Measurements from ENCODE around the gene ZBTB43.

ZBTB43 gene

DNA sequence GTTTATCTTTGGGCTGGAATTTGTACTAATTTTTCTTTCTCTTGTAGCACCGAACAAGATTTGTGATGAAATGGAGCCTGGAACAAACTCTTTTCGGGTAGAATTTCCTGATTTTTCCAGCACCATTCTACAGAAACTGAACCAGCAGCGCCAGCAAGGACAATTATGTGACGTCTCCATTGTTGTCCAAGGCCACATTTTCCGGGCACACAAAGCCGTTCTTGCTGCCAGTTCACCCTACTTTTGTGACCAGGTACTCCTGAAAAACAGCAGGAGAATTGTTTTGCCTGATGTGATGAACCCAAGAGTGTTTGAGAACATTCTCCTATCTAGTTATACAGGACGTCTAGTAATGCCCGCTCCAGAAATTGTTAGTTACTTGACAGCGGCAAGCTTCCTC is 27.6 kb downstream of the ZBTB43 start:
- no peak for DNase-seq

DNA sequence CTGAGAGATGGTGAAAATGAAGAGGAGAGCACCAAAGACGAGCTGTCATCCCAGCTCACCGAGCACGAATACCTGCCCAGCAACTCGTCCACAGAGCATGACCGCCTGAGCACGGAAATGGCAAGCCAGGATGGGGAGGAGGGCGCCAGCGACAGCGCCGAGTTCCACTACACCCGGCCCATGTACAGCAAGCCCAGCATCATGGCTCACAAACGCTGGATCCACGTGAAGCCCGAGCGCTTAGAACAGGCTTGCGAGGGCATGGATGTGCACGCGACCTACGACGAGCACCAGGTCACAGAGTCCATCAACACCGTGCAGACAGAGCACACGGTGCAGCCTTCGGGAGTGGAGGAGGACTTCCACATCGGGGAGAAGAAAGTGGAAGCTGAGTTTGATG is 28.2 kb downstream of the ZBTB43 start:
- DNase-seq: no peak

DNA sequence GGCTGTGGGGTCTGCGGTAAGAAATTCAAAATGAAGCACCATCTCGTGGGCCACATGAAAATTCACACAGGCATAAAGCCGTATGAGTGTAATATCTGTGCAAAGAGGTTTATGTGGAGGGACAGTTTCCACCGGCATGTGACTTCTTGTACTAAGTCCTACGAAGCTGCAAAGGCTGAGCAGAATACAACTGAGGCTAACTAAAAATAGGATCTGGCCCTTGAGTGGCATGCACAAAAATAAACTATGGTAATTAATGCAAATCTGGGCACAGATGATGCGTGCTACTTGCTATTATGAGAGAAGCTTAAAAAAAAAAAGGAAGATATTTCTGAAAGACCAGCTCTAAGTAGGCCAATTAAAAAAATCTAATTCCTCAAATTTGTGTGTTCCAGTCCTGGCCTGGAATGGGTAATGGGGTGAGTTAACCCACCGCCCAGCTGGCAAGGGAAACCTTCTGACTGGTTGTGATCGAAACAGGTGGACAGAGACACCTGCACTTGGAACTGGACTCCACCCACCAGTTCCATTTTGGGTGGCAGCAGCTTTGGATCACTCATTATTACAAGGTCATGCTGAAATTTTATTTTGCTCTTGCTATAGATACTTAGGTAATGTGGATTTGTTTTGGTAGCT is 29.0 kb downstream of the ZBTB43 start:
- DNase-seq: no peak

DNA sequence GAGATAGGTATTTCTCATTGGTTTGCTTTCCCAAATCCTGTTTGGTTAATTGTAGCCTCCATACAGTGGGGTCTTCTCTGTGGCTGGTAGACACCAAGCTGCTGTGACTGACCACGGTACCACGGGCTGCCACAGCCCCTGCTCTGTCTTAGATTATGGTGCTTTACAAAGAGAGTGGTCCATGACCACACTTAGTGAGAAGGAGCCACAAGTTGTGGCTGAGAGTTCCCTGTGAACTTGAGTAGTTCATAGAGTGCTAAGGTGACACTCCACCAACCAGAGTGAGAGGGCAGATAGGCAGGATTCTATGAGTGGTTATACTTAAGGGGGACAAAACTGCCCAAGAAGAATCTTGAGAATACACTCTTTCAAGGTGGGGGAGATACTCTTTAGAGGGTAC is 29.8 kb downstream of the ZBTB43 start:
- DNase-seq: no peak

DNA sequence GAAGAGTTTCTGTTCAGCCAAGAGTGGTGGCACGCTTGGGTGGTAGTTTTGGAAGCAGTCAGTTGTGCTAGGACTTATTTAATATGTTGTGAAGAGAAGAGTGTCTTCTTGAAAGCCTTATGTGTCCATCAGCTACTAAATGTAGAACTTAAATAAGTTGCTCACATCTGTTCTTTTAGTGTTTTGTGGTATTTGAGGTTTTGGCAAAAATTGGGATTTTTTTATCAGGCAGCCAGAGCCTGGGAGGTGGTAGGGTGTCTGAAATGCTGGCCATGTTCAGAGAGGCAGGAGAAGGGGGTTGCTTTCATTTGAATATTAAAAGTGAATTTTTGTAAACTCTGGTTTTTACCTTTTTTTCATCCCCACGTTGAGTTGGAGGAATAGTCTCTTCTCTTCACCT is 31.4 kb downstream of the ZBTB43 start:
- DNase-seq: no peak

DNA sequence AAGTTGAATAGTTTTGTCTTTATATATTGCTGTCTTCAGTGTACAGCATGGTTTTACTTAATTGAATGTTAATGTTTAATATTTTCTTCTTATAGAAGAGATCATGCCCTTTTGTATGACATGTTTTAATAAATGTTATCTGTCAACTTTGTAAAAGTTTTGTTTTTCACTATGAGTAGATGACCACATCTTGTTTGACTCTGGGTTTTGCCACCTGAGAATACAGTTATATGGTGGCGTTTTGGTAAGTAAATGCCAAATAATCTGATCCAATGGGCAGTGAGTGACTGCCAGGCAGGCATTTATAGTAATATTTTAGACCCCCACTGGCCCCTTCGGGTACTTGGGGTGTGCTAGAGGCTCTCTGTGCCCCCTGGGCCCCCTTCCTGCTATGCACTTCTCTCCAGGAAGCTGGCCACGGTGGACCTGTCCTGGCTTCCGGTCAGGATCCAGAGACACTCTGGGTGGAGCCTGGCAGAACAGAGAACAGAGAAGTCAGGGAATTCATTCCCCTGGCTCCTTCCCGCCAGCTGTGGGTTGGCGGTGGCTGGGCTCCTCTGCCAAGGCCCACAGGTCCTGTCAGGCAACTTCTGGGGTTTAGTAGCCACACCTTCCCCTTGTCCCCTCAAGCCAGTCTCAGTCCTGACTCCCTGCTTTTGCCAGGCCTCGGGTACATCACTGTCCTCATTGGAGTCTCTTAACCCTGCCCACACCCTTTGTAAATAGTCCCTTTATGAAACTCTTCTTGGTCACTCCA is 33.4 kb downstream of the ZBTB43 start:
- DNase-seq: no peak

DNA sequence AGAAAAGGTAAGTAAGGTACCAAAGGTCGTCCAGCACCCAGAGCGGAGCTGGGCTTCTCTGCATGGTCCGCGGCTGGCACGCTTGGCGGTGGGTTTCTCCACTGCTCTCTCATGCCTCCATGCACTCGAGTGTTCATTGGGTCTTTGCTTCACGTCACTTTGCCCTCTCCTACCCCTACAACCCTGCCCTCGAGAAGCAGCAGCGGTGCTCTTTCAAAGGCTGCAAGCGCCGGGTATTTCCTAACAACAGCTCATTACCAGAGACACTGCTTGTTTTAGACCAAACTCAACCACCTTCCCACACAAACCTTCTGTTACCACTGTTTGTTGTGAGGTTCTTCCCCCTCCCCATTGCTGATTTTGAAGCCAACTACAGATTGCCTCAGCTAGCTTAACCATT is 34.1 kb downstream of the ZBTB43 start:
- no peak for DNase-seq

DNA sequence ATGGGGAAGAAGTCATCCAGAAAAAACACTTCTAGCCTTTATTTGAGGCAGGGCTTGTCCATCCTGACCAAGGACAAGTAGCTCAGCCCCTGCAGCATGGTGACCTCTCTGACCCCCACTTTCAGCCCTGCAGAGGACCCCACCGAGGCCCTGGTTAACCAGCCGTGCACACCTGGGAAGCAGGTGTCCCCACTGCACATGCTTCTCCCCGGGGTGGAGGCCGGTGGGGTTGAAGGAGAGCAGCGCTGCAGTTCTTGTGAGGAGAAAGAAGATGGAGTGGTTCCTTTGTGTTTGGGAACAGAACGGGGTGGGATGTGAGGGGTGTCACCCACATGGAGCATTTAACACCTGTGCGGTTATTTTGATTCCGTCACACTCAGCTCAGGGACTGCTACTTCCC is 34.5 kb downstream of the ZBTB43 start:
- no peak for DNase-seq

DNA sequence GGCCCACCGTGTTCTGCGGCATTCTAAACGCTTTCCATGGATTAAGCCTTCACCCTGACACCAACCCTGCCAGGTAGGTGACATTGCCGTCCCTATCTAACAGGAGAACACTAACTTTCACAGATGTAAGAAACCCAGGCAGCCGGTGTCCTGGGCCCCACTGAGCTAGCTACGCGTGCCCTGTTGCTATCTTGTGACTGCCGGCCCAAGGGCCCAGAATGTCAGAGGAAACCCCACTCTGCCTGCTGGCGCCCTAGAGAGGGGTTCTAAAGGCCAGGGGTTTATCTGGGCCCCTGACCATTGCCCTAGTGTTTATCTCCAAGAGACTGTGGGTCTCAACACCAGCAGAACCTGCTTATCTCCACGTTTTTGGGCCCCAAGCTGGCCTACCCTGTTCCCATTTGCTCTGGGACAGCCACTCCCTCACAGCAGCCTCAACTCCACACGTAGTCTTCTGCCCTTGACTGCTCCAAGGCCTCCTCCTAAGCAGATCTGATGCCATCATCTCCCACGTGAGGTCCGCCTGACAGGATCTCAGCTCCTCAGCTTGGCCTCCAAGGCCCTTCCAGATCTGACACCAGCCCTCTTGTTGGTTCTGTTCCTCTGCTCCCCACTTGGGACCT is 37.5 kb downstream of the ZBTB43 start:
- DNase-seq: no peak

DNA sequence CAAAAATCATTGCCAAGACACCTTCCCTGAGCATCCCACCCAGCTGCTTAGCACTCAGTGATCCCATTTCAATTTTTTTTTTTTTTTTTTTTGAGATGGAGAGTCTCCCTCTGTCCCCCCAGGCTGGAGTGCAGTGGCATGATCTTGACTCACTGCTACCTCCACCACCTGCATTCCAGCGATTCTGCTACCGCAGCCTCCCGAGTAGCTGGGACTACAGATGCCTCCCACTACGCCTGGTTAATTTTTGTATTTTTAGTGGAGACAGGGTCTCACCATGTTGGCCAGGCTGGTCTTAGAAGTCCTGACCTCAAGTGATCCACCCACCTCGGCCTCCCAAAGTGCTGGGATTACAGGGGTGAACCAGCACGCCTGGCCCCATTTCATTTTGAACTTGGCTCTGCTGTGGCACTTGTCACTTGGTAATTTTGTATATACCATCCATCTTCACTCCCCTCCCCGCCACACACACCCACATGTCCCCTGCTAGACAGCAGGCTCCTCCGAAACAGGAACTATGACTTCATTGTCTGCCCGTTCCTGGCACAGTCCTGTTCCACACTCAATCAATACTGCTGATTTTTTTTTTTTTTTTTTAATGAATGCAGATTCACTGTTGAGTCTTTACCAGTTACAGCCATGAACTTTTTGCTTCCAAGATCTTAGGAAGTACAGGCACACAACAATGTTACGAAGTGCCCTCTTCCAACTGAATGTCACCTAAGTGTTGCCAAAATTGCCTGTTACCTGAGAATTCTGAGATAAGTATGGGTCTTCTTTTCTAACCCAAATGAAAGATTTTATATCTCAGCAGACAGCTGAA is 38.3 kb downstream of the ZBTB43 start:
- no peak for DNase-seq

DNA sequence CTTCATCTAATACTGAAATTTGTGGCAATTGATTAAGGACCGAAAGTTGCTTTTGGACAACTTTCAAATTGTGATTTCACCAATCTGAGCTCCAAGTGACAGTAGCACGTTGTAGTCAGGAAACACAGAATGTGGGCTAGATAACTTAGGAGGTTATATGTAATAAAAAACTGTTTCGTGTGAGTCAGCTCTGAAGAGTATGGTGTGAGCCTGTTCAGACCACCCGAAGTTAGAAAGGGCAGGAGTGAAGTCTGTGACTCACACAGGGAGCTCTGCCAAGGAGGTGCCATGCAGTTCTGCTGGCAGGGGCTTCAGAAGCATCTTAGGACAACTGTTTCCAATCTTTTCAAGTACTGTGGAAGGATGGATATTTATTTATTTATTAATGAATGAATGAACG is 39.2 kb downstream of the ZBTB43 start:
- no peak for DNase-seq

DNA sequence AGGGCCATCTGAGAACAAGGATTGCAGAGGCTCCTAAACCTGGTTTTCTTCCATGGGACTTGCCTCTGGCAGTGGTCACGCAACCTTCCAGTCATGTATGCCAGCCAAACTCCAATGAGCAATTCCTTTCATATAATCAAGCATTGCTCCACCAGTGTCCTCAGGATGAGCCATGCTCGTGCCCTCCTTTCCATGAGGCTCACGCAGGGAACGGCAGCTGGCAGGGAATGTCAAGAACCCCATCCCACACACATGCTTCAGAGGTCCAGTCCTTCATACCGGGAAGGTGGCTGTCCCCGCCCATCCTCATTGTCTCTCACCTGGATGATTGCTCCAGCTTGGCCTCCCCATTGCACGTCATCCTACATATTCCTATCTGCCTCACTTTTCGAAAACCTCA is 42.2 kb downstream of the ZBTB43 start:
- DNase-seq: no peak

DNA sequence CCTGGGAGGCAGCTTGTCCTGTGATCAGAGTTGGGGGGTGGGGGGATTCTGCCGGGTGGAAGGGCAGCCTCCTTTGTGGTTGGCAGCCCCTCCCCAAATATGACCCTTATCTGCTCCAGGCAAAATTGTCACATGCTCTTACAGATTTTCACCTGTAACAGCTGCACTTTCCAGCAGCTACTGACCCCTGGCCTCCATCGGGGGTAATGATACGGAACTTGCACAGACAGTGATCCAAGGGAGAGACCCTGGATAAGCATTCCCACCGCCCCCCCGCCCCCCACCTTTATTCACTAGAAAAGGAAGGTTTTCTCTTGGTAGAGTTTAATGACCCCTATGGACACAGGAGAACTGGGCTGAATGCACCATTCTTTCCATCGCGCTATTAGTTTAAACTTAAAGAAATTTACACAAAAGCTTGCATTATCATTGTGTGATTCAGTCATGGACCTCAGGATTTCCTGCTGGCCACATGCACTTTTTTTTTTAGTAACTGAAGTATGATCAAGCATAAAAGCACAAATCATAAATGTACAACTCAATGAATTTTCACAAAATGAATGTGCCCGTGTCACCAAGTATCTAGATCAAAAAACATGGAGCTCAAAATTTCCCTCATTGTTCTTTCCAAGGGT is 44.9 kb downstream of the ZBTB43 start:
- DNase-seq: no peak

DNA sequence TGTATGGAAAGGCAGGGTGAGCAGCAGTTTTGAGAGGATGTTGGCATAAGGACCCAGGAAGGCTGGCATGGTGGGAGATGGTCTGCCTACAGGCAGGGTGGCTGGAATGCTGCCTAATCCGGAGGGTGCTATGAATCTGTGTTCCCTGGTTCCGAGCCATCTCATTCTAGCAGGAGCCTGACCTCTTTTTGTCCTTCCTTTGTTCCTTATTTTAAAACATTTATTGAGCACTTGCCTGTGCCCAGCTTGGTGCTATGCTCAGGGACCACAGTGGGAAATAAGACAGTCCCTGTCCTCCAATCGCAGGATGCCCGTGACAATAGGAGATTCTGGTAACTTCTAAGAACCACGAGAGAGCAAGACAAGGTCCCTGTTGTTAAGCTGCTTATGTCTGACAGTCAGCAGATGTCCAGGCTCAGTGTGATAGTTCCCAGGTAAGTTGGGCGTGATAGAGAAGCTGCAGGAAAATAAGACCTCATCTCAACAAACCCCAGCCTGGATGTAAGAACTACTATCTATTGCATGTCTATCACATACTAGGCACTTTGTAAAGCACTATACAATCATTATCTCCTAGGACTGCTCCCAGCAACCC is 46.5 kb downstream of the ZBTB43 start:
- DNase-seq: no peak

DNA sequence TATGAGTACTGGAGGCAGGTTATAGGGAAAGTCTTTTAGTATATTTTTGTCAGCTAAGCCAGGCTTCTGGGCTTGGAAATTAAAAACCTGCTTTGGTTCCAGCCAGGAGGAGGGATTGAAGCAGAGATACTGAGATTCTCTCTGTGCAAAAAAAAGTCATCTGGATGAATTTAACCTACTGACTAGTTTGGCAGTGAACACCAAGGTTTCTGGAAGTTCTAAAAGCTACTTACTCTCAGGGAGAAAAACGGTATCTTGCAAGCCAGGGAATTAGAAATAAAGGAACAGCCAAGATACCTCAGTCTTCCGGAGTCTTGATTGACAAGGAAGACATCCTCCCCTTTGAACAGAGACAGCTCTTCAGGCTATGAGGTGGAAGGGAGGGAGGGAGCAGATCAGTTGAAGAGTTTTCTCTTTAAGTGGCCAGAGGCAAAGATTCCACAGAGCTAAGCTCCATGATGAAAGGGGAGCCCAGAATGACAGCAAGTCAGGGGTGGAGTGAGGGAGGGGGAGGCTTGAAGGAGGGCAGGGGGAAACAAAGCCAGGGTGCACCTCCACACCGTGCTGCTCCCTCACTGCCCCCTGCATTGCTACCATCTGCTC is 47.3 kb downstream of the ZBTB43 start:
- no peak for DNase-seq

DNA sequence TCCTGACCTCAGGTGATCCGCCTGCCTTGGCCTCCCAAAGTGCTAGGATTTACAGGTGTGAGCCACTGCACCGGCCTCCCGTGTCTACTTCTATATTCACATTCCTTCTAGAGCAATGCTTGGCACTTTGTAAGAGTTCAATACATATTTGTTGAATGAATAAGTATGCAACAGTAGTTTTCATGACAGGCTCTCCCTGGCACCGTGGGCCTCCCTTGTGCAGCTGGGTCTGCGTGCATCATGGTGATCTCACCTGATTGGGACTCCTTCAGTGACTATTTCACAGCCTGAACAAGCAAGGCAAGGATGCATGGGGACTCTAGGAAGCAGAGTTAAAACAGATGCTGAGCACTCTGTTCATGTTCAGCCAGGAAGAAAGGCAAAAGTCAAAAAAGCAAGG is 48.8 kb downstream of the ZBTB43 start:
- no peak for DNase-seq

DNA sequence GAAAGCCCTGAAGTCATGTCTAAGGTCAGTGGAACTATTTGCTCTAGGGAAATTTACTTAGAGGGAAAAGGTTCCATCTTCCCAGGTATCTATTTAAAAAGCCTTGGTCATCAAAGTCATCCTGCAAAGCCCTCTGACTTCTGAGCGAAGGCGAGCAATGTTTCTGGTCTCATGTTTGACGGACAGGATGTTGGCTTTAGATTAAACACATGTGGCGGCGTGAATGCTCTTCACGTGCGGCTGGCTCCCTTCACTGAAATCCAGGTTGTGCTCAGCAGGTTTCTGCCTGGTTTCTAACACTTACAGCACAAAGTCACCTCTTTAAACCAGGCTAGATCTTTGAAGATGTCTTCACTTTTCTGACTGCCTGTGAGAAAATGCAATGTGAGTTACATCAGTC is 49.9 kb downstream of the ZBTB43 start:
- no peak for DNase-seq

DNA sequence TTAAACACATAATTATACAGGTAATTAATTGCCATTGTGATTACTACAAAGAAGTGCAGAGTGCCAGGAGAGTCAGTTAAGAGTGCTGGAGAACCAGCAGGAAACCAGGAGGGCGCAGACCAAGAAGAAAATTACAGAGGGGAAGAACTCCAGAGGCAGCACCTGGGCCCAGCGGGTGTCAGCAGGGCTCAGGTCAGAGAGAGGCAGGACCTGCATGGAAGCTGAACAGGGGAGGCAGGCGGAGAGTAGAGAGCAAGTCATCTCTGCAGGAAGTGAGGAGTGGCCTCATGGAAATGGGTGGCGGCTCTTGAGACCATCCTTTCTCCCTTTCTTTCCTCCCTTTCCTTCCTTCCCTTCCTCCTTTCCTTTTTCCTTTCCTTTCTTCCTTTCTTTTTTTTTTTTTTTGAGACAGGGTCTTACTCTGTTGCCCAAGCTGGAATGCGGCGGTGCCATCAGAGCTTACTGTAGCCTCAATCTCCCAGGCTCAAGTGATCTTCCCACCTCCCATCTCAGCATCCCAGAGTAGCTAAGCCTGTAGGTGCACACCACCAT is 51.6 kb downstream of the ZBTB43 start:
- no peak for DNase-seq

DNA sequence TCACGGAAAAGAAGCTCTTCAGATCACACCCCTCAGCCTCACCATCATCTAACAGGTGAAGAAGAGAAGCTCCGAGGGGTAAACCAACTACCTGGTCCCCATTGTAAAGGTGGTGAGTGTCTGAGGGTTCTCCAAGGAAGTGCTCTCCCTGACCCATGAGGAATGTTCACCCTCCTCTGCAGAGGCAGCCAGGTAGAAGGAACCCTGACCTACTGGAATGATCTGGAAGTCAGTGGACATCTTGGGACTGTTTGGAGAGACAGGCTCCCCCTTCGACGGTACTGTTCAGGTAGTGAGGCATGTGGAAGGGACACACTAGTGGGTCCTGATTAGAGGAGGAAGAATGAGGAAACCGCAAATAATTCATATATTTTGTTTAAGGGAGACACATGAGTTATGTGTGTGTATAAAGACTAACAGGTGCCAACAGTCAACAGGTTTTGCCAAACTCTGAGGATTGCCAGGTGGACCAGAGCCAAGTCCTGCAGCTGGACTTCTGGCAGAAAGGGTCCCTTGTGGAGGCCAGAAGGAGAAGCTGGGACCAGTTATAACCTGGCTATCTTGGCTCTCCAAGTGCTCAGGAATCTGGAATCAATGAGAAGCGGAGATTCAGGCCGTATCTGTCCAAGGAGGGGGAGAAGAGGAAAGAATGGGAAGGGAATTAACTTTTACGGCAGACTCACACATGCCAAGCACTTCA is 52.6 kb downstream of the ZBTB43 start:
- peak; percentile 70 for DNase-seq

DNA sequence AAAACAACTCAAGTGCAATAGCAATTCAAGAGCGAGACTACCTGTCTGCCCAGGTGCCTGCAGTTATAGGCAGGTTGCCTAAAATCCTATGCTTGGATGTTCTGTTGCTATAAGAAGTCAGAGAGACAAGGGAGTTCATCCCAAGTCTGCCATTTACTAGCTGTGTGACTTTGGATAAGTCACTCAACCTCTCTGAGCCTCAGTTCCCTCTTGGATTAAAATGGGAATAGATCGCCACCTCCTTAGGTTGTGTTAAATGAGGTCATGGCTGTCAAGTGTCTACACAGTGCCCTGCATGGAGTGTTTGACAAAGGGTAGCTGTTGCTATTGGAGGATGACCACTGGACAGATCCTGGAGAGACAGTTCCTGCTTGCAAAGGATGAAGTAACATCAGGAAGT is 54.3 kb downstream of the ZBTB43 start:
- no peak for DNase-seq

DNA sequence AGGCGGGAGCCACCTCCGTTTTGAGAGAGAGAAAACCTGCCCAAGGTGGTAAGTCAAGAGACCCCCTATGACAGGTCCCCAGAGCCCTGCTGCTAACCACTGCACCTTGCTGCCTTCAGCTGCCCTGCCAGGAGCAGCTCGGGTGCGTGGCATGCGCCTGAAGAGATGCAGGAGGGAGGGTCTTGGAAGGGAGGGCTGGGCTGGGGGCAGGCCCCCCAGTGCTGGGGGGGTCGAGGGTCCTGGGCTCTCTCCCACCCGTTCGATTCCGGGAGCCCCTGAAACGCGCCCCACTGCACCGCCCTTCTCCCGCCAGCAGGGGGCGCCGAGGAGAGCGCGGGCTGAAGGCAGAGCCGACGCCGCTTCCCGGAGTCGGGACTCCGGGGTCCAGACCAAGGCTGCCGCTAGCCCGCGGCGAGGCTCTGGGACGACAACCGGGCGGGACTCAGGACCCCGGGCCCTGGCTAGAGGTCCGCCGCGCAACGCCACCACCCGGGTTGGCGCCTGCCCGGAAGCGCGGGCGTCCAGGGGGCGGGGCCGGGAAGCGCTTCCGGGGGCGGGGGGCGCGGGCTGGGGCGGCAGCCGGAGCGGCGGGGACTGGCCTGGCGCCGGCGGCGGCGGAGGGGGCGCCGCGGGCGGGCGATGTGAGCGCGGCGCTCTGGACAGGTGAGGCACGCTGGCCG is 55.4 kb downstream of the ZBTB43 start, which contains the start of gene ZBTB34:
ZBTB34 (plus strand) TSS at position 563 of the 680 bp plus-strand sequence. CDS start 18,761 bp downstream, outside the sequence.
- peak; percentile 88 for DNase-seq

Data from right forelimb (tissue), 1 donor.